Posterior vena cava (tissue), 2 donors: ENCODE measurements around the gene CERCAM. TPM values are rescaled to one million over a fixed set of nuclear protein-coding genes. Genes with fewer than 3 reads are reported as not detected.

Experiments used
- microRNA-seq, 2 donors: library from miRNA; unstranded; fragments of <30 nt; microRNA quantifications; one replicate each; pipeline ENCODE4 v1.2.0, GENCODE V29; 2020 to 2021; ENCODE audit warnings: borderline microRNAs expressed in 2 of 2
- total RNA-seq, 2 donors: library from RNA; stranded (reverse); fragmentation: NEBNext Ultra II Directional; extraction: Animal tissue kit (Norgen Biotek cat#: 25700); gene quantifications; one replicate each; pipeline ENCODE4 v1.2.1, GENCODE V29; 2021
- donor health status: DM: yes; HTN: yes; CAD: no.
- donor health status: DM: yes; HTN: yes; CAD: no.

The CERCAM gene
- total RNA-seq, 2 donors from 2014 or later: 64.1 to 97.6 TPM

Small RNA genes lying within 50 kb of the gene (microRNA-seq; reads per million reads assigned to microRNA genes)
- gene MIR219B: 0 reads per million in 2 donors

Other genes starting within 250 kb of the CERCAM start
- gene CIZ1, start 229.3 kb upstream of the CERCAM start, total RNA-seq: 10 to 100 TPM; 88.3 to 99.4 TPM
- gene DNM1, start 217.5 kb upstream of the CERCAM start, total RNA-seq: 10 to 100 TPM; 19.0 to 46.5 TPM
- gene GOLGA2, start 144.8 kb upstream of the CERCAM start, total RNA-seq: 100 to 1,000 TPM; 123 to 130 TPM
- gene SWI5, start 144.6 kb upstream of the CERCAM start, total RNA-seq: 10 to 100 TPM; 11.5 to 16.7 TPM
- gene TRUB2, start 98.4 kb upstream of the CERCAM start, total RNA-seq: 10 to 100 TPM; 11.8 to 15.7 TPM
- 10 to 100 TPM; 16.0 to 20.0 TPM for gene COQ4, start 98.0 kb upstream of the CERCAM start, total RNA-seq
- gene SLC27A4, start 80.3 kb upstream of the CERCAM start, total RNA-seq: 10 to 100 TPM; 15.9 to 22.3 TPM
- gene URM1, start 49.5 kb upstream of the CERCAM start, total RNA-seq: 10 to 100 TPM; 44.0 to 44.5 TPM
- 10 to 100 TPM; 17.5 to 19.8 TPM for gene ODF2, start 35.1 kb downstream of the CERCAM start, total RNA-seq
- gene GLE1, start 83.9 kb downstream of the CERCAM start, total RNA-seq: 10 to 100 TPM; 14.6 to 15.5 TPM
- gene SPTAN1, start 131.7 kb downstream of the CERCAM start, total RNA-seq: 100 to 1,000 TPM; 328 to 409 TPM
- 10 to 100 TPM; 18.1 to 19.4 TPM for gene DYNC2I2, start 236.0 kb downstream of the CERCAM start, total RNA-seq